Activated CD8-positive, alpha-beta memory T cell treated with anti-CD3 and anti-CD28 coated beads, Interleukin-2, amount 50 U/mL, for 1 hour (primary cell): ENCODE data around the gene CSTPP1.
"Not testable (repeated sequence)": the region's sequence is repeated elsewhere in the genome, so short reads cannot be mapped to it uniquely, and the experiment has no call there.

ENCODE experiments used
- DNase-seq: peaks from one replicate; pipeline ENCODE4 v3.0.0-alpha.2; 2020; ENCODE audit errors: extremely low read depth

The CSTPP1 gene

DNA sequence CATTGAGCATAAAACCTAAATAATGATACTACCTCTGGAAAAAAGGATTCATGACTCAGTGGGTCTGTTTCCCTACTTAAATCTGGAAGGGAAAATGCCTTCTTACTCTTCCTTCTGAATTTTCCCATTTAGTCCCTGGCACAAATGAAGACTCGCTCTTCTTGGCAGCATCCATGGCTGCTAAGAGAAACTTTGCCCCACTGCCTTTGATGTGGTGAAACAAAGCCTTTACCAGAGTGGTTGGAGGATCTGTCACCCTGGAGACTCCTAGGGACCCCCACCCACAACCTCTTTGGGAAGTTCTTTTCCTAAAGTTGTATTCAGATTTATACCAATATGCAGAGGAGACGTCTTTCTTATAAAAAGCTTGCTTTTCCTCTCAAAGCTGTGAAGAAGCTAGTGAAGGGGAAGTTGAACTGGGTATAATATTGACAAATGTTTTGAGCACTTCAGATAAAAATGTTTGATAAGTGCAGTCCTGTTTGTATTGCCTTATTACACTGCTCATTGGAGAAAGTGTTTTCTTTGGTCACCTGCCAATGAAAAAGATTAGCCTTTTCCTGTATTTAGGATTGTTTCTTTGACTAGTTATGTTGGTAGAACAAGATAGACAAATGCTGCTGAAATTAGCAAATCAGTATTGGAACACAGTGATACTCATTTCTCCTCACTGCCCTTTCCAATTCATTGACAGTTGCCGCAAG is 162.8 kb downstream of the CSTPP1 start:
- DNase-seq, result no peak

DNA sequence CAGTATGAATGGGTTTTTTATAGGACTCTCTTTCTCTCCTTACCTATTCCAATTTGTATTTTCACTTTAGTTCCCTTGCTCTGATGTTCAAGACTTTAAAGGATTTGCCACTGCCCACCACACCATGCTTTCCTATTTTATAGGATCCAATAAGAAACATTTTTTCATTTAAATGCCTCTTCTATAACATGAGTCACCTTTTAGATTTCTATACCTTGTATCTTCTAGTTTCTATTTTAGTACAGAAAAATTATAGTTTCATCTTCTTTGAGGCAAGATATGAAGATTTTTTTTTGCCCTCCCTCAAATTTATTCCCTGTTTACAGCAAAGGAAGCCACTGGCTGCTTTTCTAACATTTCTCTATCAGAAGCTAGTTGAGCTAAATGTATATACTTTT is 163.4 kb downstream of the CSTPP1 start:
- DNase-seq, result no peak

DNA sequence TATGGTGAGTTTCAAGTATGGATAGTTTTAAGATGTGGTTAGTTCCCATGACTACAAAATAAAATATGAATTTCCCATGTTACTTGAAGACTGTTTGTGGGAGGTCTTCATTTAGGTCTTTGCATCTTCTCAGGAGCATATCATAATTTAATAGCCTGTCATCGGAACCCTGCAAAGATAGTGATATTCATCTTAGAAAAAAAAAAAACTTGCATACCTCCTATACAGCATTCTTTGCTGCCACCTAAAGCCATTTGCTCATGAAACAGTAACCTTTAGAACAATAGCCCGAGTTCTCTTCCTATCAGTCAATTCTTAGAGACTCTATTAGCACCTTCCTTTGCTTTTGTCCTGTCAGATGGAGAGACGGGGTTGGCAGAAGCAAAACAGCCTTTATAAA is 164.8 kb downstream of the CSTPP1 start:
- no peak for DNase-seq

DNA sequence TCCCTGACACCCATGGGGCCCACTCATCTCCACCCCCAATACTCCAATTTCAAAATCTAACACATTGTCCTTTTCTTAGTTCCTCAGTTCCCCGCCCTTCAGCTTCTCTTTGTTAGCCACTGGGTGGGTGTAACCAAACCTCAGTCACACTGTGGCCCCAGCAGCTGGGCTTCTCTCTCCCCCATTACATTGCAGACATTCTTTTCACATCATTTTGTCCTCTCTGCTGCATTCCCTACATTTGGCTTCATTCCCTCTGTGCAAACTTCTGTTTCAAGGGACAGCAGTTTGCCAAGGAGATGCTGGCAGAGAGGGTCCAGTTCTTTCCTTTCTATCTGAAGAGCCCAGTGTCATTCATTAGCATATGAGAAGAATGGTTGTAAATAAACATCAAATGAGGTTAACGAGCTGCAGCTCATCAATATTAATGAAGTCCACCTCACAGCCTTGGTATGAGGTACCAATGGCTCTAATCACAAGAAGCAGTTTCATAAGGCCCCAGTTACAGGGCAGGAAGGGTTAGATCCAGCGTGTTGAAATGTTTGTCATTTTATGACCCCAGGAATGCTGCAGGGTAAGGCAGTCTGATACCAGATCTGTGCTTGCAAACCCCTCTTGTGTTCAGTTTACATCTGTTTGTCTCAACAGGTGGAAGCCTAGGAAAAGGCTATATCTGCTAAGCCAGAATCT is 167.8 kb downstream of the CSTPP1 start:
- DNase-seq, result no peak

DNA sequence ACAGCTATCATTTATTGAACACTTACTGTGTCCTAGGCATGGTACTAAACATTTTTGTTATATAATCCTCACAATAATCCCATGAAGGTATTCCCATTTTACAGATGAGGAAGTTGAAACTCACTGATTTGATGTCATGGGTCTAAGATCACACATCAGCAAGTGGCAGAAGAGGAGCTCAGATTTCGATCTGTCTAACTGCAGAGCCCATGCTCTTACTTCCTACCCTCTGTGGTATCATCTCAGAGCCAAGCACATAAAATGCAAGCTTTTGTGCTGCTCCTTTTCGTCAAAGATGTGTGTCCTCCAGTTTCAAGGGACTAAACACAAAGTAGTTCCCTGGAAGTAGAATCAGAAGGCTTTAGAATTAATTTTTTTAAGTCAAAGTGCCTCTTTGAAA is 169.0 kb downstream of the CSTPP1 start:
- no peak for DNase-seq

DNA sequence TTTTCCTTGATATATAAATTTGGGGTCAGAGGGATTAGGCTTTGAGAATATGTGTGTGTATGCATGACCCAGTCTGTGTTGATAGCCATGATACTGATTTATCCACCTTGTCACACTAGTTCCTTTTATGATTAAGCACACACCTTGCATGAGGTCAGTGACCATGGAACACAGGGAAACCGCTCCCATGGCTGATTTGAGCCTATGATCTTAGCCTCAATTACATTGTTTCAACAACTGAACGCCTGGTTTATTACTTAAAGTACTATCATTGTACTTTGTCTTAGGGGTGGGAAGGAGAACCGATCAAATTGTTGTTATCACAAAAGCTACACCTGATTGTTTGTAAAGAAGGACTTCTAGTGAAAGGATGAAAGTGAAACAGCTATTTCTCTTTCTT is 169.4 kb downstream of the CSTPP1 start:
- no peak for DNase-seq

DNA sequence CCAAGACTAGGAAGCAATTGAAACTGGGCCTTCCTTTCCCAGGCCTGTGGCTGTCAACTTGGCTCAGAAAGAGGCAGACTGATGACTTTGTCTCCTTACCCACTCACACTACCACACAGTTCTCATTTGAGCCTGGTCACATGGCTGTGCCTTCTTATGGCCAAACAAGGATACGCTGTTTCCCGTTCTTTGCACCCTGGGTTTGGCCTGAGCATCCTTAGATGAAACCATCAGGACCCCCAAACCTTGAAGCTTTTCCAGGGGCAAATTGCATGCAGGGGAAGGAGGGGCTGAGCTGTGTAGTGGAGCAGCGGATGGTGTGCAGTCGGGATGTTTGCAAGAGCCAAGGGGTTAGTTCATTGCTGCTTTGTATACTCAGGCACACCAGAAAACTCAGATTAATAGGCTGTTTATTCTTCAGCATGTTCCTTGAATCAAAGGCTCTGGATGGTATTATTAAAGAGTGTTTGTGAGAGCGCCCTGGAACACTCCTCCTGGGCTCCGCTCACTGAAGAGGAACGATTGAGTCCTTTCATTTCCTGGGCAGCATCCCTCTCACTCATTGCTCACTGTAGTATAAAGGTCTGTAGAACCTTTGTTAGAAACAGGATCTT is 170.3 kb downstream of the CSTPP1 start:
- DNase-seq, result no peak

DNA sequence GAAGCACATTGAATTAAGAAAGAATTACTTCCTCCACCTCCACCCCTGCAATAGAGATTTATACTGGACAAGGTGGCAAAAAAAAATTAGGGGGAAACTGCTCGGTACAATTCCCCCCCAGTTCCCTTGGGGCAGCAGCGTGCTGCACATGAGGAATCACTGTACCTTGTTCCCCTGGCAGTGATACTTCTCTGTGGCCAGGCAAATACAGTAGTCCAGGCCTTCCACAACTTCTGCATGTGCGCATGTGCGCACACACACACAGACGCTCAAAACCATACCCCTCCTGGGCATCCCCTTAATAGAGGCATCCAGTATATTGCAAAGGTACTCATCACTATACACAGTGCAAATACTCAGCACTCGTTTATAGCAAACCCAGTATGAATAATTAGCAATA is 171.2 kb downstream of the CSTPP1 start:
- DNase-seq, result no peak

DNA sequence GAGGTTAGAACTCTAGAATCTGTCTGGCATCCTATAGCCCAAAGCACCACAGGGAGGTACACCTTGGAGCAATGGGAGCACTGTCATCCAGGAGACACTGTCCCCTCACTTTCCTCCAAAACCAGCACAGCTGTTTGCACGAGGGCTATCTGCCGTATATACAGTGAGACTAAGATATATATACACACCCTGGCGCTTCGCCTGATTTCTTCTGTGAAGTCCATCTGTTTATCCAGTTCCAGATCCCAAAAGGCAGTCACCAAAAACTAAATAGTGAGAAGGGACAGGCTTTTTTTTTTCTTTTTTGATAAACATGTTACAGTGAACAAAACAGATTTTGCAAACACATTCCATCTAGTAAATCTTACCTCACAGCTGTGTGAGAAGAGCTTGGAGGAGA is 171.7 kb downstream of the CSTPP1 start:
- no peak for DNase-seq

DNA sequence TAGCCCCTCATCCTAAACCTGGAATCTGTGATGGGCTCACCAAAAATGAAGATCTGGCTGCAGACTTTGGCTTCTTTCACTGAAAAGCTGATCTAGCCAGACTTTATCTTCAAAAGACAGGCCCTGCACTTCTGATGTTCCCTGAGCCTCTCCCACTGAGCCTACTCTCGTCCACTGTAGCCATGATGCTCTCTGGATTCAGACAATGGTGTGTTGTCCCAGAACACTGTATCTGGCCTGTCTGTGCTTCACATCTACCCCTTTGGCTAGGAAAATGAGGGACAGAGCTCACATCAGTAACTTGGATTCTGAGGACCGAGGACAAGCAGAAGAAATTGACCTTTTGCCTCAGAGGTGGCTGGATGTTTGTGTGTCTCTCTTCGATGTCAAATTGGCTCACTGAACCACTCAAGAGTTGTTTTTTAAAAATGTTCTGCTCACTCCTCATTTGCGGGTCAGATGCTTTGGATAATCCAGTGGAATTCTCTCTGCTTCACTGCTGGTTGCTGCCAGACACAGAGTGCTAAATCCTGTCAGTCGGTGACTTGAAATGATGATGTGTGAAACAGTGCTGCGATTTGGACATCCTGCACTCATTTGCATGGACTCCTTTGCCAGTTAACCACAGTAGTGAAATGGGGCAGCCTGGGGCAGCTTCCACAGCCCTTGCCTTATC is 172.6 kb downstream of the CSTPP1 start:
- no peak for DNase-seq

DNA sequence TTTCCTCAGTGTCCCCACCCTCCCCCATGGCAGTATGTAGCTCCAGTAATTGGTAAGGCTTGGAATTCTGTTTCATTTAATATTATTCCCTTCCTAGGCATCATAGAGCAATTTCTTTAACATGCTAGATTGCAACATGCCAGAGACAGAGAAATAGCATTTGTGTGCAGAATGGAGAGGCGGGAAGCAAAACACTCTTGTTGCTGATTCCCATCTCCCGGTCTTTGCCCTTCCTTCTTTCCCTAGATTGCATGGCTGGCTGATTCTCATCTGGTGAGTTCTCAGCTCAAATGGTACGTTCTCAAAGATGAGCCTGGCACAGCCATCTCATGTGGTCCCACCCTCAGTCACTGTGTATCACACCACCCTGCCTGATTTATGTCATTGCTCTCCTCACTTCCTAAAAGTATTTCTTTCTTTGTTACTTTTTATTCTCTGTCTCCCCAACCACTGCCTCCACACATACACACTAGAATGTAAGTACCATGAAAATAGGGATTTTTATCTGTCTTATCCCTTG is 173.2 kb downstream of the CSTPP1 start:
- no peak for DNase-seq

DNA sequence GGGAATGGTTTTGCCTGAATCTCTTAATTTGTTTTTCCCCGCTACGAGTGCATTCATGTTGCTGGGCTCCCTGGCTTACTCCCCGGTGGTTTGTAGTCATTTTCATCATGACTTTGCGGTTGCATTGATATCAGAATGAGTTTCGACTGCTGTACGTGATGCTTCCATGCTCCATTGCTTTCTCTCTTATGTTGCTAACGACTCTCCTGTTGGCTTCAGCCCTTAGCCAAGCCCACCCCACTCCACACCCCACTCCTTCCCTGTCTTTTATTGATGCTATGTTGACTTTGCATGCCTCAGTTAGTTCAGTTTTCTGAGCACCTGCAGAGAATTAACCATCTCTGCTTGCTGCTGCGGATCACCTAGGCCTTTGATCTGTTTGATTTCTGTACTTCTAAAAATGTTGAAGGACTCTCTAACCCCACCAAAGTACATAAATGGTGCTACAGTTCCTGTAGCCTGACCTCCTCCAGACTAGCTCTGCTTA is 174.8 kb downstream of the CSTPP1 start:
- DNase-seq, result no peak

DNA sequence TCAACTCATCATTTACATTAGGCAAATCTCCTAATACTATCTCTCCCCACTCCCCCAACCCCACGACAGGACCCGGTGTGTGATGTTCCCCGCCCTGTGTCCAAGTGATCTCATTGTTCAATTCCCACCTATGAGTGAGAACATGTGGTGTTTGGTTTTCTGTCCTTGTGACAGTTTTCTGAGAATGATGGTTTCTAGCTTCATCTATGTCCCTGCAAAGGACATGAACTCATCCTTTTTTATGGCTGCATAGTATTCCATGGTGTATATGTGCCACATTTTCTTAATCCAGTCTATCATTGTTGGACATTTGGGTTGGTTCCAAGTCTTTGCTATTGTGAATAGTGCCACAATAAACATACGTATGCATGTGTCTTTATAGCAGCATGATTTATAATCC is 176.4 kb downstream of the CSTPP1 start:
- DNase-seq, result not testable (repeated sequence)

DNA sequence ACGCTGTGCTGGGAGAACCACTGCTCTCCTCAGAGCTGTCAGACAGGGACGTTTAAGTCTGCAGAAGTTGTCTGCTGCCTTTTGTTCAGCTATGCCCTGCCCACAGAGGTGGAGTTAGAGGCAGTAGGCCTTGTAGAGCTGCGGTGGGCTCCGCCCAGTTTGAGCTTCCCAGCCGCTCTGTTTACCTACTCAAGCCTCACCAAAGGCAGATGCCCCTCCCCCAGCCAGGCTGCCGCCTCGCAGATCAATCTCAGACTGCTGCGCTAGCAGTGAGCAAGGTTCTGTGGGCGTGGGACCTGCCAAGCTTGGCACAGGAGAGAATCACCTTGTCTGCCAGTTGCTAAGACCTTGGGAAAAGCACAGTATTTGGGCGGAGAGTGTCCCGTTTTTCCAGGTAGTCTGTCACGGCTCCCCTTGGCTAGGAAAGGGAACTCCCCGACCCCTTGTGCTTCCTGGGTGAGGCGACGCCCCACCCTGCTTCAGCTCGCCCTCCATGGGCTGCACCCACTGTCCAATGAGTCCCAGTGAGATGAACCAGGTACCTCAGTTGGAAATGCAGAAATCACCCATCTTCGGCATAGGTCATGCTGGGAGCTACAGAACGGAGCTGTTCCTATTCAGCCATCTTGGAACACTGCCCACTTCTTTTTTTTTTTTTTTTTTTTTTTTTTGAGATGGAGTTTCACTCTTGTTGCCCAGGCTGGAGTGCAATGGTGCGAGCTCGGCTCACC is 182.6 kb downstream of the CSTPP1 start:
- not testable (repeated sequence) for DNase-seq

DNA sequence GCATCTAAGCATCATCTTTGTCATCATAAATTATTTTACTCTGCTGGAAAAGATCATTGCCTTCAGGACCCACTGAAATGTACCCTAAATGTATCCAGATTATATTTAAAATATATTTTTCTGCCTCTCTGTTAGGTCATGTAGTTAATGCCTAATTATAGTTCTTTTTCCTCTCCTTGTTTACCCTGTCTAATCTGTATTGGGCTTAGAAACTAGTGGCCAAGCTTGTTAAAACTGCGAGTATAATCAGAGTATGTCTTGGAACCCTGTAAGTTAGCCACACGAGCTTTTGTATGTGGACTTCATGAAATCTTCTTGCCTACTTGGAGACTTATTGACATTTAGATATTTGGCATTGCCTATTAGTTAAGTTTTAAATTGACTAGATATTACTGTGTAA is 184.5 kb downstream of the CSTPP1 start:
- no peak for DNase-seq

DNA sequence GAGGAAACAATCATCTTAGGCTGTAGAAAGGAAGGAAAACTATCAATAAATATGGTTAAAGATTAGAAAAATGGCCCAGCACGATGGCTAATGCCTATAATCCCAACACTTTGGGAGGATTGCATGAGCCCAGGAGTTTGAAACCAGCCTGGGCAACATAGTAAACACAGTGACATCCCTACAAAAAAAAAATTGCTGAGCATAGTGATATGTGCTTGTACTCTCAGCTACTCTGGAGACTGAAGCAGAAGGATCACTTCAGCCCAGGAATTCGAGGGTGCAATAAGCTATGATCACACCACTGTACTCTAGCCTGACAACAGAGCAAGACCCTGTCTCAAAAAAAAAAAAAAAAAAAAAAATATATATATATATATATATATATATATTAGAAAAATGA is 185.2 kb downstream of the CSTPP1 start:
- DNase-seq, result no peak

DNA sequence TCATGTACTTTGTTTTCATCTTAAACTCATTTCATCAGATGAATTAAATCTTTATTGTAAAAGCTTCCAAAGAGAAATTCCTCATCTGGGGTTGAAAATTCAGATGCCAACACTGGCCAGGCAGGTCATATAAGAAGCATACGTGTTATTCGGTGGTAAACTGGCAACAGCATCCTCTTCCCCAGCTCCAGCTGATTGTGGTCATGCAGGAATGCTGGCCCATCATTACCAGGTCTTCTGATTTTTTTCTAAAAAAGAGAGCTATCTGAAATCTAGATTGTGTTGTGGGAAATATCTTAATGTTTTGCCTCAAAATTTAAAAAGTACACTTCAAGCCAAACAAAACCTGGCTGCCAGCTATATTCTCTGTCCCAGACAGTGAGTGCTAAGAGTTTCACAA is 186.5 kb downstream of the CSTPP1 start:
- DNase-seq, result no peak

DNA sequence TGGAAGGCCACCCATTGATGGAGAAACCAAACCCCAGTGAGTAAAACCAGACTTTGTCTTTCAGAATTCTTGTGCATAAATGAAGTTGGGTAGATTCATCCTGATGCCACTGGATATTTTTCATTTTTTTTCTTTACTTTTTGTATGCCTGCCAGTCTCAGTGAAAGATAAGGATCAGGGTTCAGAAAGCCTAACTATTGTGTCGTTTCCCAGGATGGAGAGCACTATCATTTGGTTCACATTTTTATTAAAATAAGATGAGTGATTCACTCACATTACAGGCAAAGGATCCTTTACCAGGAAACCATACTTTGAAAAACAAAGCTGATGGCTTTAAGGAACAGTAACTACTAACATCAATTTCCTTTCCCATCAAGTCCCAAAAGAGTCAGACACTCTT is 188.1 kb downstream of the CSTPP1 start:
- no peak for DNase-seq

DNA sequence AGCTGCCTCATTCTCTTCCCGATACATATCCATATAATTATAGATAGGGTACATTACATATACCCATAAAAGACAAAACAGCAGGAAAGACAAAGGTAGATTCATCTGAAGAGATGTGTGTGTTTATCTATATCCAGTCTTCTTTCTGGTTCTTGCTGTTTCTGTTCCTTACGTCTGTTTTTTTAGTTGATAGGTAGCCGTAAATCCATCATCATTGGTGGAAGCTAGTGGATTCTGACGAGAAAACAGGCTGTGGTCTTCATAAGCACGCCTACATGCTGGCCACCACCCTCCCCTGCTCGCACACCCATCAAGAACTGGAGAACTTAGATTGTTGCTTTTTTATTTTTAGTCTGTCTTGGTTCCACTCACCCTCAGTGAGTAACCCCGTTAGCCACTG is 188.5 kb downstream of the CSTPP1 start:
- DNase-seq, result no peak

DNA sequence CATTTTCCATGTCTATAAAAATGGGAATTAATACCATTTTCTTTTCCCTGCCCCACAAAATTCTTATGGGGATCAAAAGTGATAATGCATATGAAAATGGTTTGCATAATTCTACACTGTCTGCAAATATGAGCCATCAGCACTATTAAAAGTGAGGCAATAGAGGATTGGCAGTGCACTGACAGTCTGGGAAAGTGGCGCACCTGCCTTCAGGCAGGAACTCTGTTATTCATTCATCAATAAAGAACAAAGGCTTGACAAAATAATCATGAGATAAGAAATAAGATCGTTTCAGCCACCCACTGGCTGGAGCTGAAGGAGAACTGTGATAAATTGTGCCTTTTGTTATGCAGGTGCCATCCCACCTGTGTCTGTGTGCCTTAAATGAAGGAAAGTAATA is 190.7 kb downstream of the CSTPP1 start:
- DNase-seq, result no peak

DNA sequence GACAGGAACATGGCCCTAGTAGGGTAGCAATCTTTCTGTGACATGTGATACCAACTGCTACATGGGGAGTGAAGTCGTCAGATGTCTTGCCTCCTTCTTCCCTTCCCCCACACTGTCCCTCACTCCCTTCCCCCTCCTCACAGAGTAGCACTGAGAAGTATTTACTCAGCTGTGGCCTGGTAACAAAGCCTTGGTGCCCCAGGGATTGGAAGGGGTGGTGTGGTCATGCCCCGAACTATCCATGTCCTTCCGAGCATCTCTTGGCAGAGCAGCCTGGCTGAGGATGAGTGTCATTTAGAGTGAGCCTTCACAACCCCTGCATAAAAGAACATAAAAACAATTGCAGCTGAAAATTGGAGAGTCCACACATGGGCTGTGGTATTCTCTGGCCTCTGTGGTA is 194.0 kb downstream of the CSTPP1 start:
- no peak for DNase-seq

DNA sequence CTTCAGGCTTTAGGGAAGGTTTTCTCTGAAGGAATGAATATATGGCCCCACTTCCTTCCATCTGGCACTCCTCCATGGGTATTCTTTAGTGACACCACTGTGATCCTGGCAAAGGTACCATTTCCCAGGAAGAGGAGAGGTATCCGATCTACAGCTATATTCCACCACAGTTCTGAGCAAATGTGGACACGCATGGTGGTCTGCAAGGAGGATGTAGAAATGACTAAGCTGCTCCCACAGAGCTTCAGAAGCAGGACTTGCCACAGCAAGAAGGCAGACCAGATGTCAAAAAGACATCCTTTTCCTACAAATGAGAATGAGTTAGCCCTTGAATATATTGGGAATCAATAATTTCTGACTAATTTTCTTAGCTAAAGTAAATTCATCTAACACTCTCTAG is 194.6 kb downstream of the CSTPP1 start:
- no peak for DNase-seq
